Mammary epithelial cell (primary cell): Measurements from ENCODE around the gene CNPY4.

Experiments used
- EZH2 ChIP-seq: IDR thresholded peaks from 2 replicates; pipeline ENCODE4 v1.6.1; 2012; ENCODE audit warnings: low read length, inconsistent platforms, borderline replicate concordance
- TF ChIP-seq, protein P1 (sequence below), 2 donors: IDR thresholded peaks in 1 of 2; conservative IDR thresholded peaks in 1 of 2; 2 replicates each; pipeline ENCODE4 v1.5.1; 2011 to 2012; ENCODE audit warnings: inconsistent platforms in 2 of 2, low read length in 2 of 2, mild to moderate bottlenecking in 2 of 2, control low read depth in 1 of 2, low read depth in 1 of 2; ENCODE audit not compliant: insufficient read depth in 1 of 2; ENCODE audit errors: extremely low read depth in 1 of 2

DNA sequence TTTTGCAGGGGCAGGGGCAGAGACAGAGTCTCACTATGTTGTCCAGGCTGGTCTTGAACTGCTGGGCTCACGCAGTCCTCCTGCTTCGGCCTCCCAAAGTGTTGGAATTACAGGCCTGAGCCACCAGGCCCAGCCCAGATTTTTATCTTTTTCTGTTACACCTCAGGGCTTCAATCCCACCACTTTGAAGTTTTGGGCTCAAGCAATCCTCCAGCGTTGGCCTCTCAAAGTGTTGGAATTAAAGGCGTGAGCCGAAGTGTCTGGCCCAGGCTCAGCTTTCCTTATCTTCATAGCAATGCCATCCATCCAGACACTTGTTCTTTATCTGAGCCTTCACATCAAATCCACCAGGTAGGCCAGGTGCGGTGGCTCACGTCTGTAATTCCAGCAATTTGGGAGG is 4.4 kb upstream of the CNPY4 start:
- TF ChIP-seq, protein P1, sequence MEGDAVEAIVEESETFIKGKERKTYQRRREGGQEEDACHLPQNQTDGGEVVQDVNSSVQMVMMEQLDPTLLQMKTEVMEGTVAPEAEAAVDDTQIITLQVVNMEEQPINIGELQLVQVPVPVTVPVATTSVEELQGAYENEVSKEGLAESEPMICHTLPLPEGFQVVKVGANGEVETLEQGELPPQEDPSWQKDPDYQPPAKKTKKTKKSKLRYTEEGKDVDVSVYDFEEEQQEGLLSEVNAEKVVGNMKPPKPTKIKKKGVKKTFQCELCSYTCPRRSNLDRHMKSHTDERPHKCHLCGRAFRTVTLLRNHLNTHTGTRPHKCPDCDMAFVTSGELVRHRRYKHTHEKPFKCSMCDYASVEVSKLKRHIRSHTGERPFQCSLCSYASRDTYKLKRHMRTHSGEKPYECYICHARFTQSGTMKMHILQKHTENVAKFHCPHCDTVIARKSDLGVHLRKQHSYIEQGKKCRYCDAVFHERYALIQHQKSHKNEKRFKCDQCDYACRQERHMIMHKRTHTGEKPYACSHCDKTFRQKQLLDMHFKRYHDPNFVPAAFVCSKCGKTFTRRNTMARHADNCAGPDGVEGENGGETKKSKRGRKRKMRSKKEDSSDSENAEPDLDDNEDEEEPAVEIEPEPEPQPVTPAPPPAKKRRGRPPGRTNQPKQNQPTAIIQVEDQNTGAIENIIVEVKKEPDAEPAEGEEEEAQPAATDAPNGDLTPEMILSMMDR (conservative IDR thresholded peaks at IDR 0.05 in 1 of 2, IDR thresholded peaks at IDR 0.05 in 1 of 2; ENCODE audit: extremely low read depth in 1 of 2, insufficient read depth in 1 of 2, low read depth in 1 of 2, low read length in 2 of 2): no peak
- TF ChIP-seq EZH2: no peak
